Measurements from ENCODE around the gene TSN.

TSN gene

DNA sequence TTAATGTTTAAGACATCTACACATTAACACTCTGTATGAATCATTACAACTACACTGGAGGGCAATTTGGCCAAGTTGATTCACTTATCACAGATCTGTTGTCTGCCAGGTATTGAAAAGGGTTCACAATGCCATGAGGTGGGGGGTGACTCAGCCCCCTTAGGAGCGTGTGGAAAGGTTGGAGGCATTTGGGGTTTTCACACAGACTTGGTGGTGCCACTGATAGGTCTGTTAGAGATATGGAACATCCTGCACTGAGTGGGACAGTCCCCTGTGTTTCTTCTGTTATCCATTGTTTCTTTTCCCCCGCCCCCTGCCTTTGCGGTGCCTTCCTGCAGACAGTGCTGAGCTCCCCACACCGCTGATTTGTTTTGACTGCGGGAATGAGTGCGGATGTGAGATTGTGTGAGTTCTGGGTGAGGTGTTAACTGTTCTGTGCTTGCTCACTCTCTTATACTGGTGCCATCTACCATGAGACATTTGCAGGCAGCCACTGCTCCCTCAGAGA is 9.3 kb upstream of the TSN start:
- peak; percentile 95 for ATAC-seq

DNA sequence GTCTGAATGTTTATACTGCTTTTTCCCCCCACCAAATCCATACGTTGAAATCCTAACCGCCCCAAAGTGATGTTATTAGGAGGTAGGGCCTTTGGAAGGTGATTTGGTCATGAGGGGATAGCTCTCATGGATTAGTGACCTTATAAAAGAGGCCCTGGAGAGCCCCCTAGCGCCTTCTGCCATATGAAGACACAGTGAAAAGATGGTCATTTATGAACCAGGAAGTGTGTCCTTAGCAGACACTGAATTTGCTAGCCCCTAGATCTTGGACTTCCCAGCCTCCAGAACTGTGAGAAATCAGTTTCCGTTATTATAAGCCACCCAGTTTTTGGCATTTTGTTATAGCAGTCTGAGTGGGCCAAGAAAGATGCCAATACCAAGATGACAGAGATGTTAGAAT is 7.2 kb upstream of the TSN start:
- DNase-seq (no peak), ATAC-seq (no peak)

More for the DNA sequence above, 9.3 kb upstream of the TSN start:
- peak; percentile 71 for DNase-seq

DNA sequence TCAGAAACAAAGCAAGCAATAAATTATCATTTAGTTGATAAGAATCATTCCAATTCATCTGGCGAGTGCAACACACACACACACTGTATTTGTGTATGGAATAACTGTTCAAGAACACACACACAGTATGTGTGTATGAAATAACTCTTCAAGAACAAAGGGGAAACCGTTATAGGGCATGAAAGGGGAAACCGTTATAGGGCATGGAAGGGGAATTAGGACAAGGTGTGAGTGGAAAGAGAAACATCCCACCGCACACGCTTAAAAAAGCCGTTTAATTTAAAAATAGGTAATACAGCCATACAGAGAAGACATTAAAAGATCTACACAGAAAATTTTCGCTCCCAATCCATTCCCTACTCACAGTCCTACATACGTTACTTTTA is 607 bp upstream of the TSN start:
- no peak for DNase-seq
- ATAC-seq, result no peak

DNA sequence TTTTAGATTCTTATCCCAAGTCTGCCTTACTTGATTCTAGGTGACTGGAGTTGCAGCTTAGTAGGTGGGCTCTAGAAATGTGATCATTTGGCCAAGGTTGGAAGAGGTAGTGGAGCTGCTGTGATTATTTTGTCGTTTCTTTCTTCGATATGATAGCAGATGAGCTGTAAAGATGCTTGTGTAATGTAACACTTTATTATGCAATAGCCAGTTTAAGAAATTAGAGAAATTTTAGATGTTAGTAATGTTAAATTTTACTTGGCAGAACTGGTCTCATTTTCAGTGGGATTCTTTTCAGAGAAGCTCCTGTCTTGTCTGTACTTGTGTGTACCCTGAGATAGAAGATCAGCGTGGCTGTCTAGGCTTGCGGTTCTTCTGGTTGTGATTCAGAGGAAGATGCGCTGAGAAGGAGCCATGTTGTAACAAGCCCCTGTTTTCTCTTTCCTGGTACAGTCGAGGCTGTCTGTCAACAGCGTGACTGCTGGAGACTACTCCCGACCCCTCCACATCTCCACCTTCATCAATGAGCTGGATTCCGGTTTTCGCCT is 9.3 kb downstream of the TSN start:
- DNase-seq (no peak), ATAC-seq (no peak)

DNA sequence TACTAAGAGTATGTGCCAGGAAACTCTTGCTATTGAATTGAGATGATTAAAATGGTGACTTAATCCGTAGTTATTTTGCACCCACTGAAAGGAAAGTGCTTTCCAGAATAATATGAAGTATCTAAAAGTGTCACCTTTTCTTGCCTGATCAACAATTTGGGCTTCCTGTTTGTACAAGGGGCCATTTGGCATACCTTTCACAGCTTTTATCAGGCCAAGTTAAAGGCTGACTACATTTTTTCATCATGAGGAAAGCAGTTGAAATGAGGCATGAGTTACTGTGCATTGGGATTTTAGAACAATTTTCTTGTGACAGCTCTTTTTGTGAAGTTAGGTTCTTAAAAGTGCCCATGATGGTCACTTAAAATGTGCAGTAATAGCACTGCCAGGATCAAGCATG is 11.2 kb downstream of the TSN start:
- no peak for ATAC-seq
- DNase-seq, result no peak

DNA sequence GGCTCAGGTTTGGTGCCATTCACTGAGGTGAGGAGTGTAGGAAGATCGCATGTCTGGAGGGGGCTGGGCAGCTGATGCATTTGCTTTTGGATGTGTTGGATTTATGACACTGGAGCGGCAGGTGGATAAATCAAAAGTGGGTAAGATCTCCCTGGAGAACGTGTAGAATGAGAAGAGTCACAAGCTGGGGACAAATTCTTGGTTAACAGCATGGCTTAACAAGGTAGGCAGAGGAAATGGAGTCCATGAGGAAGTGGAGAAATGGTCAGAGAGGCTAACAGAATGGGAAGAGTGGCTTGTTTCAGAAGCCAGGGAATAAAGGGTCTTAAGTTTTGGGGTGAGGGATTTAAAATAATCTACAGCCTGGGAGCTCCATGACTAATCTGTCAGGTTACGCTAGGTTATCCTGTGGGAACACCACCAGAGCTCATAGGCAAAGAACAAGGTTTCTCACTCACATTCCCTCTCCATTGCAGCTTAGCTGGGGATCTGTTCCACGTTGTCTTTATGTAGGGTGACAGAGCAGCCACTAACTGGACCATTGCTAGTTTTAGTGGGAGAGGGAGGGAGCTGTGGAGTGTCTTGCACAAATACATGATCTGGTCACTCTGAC is 12.8 kb downstream of the TSN start:
- no peak for ATAC-seq
- DNase-seq, result no peak

DNA sequence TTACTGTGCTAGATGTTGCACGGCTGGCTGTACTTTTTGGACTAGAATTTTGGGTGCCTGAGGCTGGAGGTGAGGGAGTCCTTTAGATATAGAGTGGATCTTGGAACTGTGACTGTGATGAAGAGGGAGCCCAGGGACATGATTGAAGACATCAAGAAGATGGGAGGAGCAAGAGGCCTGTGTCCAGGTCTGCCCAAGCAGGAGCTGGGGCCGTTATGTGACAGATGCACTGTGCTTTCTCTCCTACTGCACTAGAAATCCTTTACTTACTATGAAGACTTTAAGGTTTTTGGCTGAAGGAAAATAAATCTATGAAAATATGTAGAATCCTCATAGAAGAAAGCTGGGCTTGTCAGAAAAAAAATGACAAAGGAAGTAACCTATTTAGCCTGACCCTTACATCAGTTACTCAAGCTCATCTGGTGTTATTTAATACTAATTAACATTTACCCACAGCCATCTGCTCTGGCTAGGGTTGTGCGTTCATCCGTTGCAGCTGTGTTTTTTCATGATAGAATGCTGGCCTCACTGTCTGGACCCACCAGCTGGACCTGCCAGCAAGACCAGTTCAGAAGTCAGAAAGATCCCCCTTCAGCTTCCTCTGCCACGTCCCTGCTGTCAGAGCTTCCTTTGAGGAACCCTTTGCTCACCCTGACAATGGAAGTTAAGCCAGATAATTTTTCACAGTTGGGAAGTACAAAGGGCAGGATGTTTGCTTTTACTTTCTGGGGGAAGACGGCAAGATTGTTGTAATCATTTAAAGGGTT is 16.7 kb downstream of the TSN start:
- DNase-seq, result no peak
- ATAC-seq, result no peak

DNA sequence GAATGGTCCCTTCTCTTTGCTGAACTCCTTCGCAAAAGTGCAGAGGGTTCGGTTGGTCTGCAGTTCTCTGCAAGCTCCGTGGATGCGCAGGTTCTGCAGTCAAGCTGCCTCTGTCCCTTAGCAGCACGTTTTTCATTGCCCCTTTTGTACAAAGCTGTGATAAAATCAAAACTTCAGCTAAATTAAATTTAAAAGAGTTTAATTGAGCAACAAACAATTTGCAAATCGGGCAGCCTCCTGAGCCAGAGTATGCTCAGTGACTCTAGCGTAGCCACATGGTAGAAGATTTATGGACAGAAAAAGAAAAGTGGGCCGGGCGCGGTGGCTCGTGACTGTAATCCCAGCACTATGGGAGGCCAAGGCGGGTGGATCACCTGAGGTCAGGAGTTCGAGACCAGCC is 18.8 kb downstream of the TSN start:
- ATAC-seq (no peak), DNase-seq (no peak)

DNA sequence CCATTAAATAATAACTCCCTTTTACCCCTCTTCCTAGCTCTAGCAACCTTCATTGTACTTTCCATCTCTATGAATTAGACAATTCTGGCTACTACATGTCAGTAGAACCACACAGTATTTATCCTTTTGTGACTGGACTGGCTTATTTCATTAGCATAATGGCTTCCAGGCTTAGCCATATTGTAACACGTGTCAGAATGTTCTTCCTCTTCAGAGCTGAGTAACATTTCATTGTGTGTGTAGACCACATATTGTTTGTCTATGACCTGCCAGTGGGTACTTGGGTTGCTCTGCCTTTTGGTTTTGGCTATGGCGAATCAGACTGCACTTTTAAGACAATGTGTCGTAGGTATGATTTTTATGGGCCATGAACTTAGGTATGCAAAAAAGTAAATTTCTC is 20.9 kb downstream of the TSN start:
- ATAC-seq (no peak), DNase-seq (no peak)

DNA sequence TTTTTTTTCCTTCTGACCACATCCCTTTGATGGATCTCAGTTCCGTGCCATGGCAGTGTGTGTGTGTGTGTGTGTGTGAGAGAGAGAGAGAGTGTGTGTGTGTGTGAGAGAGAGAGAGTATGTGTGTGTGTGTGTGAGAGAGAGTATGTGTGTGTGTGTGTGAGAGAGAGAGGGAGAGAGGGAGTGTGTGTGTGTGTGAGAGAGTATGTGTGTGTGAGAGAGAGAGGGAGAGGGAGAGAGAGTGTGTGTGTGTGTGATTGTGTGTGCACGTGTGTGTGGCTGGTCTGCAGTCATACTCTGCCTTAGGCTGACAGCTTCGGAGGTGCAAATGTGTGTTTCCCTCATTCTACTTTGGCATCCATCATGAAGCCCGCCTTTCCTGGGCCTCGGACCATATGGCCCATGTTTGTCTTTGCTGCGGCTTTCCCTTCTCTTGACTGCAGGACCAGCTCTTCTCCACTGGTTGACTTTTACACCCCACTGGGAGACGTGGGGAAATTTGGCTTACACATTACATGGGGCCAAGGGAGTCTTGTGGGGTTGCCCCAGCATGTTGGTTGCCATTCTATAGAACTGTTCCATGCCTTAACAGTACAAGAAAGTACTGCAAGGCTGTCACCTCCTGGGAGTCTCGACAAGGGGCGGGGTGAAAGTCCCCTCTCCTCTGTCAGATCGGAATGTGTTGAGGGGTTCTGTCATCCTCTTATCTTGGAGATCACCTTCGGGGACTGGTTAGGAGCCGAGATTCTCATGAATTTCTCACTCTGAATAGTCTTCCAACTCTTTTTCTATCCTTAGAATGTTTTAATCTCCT is 21.6 kb downstream of the TSN start:
- DNase-seq, result no peak
- ATAC-seq, result no peak

DNA sequence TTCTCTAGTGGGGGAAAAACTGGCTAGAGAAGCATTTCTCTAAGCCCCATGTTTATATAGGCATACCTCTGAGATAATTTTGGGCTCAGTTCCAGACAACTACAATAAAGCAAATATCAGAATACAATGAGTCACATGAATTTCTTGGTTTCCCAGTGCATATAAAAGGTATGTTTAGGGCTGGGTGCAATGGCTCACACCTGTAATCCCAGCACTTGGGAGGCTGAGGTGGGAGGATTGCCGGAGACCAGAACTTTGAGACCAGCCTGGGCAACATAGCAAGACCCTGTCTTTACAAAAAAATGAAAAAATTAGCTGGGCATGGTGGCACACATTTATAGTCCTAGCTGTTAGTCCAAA is 22.2 kb downstream of the TSN start:
- DNase-seq (no peak), ATAC-seq (no peak)

DNA sequence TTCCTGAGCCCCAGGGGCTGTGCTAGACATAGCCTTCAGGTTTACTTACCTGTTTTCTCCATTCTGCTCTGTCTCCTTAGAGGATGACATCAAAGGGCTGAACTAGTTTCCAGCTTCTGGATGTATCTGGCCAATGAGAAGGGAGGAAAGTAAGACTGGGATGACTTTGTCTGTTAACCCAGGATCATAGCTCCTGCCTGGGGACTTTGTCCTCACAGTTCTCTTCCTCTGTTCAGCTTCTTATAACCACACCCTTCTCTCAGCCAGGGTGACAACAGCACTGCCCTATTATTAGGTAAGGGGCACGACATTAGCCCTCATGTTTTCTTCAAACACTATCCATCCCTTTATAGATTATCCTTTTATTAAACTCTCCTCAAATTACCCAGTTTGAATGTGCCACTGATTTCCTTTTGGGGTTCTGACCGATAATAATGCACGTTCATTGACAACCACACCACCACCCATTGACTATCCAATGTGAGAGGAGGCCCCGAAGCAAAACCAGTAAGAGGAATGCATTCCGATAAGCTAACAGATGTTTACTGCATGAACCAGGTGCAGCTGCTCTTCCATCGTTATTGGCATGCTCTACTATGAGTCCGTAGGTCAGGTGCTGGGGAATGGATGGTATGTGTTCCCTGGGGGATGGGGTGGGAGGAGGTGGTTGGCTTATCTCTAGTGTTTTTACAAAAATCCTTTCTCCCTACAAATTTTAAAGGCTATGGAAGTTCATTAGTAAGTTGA is 23.5 kb downstream of the TSN start:
- no peak for DNase-seq
- ATAC-seq, result no peak

DNA sequence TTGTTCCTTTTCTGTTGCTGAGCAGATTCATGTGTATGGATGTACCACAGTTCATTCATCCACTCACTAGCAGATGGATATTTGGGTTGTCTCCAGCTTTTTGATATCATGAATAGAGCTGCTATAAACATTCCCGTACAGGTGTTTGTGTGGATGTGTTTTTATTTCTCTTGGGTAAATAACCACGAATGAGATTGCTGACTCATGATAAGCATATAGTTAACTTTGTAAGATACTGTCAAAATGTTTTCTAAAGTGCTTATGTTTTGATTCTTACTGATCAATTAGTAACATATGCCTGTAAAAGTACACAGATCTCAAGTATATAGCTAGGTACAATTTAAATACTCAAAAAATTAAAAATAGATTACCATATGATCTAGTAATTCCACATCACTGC is 27.7 kb downstream of the TSN start:
- ATAC-seq, result no peak
- DNase-seq, result no peak

DNA sequence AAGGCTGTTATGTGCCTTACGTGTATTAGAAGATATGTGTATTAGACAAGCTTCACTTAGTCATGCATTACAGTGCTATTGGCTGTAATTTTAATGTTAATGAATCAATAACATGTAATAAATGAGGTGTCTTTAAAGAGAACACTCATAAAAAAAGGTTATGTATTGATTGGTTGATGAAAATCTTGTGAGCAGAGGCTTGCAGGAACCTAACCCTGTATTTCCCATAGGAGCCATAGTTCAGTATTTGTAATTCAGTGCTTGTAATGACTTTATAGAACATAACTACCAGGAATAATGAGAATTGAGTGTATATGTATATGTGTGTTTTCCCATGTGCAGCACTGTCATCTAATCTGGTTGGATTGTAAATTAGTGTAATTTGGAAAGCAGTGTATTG is 33.2 kb downstream of the TSN start:
- DNase-seq (no peak), ATAC-seq (no peak)

DNA sequence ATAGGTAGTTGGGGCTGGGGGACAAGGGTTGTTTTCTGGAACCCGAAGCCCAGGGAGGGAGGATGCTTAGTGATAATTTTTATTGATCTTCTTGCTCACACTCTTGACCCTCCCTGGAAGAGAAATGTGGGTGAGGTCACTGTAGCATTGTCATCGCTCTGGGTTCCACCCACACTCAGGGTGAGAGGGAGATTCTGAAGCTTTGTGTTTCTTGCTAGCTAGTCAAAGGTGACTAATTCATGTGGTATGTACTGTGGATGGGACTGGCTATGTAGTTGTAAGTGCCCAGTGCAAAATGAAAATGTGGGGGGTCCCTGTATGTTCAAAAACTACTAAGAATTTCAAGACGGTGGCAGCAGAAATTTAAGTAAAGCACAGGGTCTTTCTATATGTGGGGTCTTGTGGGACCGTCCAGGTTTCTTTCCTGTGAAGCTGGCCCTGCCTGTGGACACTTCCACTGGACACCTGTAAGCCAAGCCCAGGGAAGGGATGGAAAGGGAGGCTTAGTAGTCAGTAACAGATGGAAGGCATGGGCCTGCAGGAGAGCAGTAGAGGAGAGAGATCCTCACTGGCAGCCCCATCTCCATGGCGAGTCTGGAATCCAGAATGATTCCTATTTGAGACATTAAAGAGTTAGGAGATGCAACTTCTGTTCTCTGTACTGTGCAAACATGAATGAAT is 35.0 kb downstream of the TSN start:
- DNase-seq (no peak), ATAC-seq (peak; percentile 84)

DNA sequence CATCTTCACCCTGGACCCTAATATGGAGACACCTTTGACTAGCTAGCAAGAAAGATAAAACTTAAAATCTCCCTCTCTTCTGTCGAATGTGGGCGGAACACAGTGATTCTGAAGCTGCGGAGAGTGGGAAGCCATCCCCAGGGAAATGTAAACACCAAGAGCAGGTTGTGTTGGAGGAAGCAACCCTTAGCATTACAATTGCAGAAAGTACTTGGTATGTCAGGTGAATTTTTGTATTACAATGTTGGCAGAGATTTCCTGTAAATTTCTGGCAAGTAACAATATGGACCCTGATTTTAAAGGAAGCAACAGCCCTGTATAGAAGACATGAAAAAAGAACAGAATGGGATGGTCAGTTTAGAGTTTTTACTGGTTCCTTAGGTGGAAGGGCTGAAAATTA is 35.8 kb downstream of the TSN start:
- DNase-seq (no peak), ATAC-seq (no peak)

DNA sequence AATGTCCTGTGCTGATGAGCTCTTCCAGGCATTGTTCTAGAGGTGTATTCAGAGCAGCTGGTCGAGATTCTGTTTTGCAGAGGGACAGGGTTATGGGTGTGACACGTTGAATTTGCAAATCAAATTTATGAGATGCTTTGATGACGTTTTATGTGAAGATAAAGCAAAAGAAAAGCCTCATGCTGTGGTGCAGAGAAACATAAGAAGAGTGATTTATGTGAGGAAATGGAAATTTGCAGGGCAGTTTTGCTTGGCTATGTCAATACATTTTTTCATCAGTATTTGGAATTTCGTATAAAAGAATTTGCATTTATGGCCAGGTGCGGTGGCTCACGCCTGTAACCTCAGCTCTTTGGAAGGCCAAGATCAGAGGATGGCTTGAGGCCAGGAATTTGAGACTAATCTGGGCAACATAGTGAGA is 36.4 kb downstream of the TSN start:
- no peak for DNase-seq
- ATAC-seq, result no peak

DNA sequence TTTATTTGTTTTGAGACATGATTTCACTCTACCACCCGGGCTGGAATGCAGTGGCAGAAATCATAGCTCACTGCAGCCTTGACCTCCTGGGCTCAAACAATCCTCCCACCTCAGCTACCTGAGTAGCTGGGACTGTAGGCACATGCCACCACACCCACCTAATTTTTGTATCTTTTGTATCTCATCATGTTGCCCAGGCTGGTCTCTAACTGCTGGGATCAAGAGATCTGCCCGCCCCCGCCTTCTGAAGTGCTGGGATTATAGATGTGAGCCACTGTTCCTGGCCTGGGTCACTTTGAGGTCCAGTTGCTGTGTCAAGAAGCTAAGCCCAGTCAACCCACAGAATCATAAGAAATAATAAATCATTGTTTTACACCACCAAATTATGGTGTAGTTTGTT is 38.4 kb downstream of the TSN start:
- no peak for ATAC-seq
- DNase-seq, result no peak

DNA sequence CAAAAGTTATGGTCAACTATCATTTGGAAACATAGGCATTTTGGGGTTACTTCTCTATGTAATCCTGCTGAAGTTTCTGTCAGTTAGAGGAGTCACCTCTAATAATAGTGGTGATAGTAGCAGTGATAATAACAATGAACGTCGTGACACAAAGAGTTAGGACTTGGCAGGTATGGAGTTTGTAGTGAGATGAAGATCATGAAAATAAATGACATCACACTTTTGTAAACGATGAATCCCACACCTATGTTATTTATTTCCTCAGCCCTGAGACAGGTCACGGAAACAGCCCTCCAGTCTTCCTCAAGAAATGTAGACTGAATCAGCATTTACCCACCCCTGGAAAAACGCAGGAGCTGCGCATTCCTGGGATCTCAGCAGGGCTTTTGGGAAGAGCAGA is 38.8 kb downstream of the TSN start:
- DNase-seq (no peak), ATAC-seq (no peak)

DNA sequence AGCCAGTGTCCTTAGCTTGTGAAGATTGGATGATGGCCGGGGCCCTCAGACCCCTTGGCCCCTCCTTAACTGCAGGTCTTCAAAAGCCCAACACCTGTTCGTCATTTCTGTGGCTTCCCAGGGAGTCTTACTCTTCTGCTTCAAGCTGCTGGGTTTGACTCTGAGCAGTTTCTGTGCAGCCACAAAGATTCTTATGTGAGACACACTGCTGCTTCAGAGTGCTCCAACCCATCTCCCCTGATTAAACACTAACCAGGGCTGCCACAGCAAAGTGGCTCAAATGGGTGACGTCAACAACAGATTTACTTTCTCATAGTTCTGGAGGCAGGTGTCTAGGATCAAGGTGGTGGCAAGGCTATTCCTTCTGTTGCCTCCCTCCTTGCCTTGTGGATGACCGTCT is 40.8 kb downstream of the TSN start:
- DNase-seq (no peak), ATAC-seq (no peak)

DNA sequence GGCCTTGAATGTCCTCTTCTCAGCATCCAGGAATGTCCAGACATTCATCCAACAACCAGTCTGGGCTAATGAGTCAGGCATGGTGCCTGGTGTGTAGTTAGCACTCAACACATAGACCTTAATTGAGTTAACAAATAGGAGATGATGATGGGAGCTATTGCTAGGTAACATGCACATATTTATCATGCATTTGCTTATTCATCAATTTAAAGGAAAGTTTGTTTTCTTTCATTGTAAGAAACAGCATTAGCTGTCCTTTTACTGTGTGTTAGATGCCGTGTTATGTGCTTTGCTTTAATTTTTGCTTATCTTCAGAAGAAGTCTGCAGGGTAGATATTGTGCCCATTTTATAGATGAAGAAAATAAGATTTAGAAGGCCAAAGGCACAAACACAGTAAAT is 43.2 kb downstream of the TSN start:
- ATAC-seq (no peak), DNase-seq (no peak)

DNA sequence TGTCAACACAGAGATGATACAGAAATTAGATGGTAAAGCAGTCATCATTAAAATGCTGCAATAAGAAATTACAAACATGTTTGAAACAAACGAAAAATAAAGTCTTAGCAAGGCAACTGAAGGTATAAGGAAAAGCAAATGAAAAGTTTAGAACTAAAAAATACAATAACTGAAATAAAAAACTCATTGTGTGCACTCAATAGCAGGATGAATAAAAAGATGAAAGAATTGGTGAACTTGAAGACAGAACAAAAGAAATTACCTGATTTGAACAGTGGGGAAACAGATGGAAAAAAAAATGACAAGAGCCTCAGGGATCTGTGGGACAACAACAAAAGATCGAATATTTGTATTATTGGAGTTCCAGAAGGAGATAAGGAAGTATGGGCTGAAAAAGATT is 46.5 kb downstream of the TSN start:
- DNase-seq (no peak), ATAC-seq (no peak)

Measured in stimulated activated naive CD8-positive, alpha-beta T cell treated with anti-CD3 and anti-CD28 coated beads, Interleukin-15, Interleukin-2, amounts not matched to agents 100 U/mL and 50 U/mL, for 24 hours (primary cell).